Esophagus muscularis mucosa (tissue), 4 donors: ENCODE results near the gene SNRPD2. TPM values are rescaled to one million over a fixed set of nuclear protein-coding genes. Genes with fewer than 3 reads are reported as not detected.

Experiments
- DNase-seq: peaks from one replicate; pipeline ENCODE4 v3.0.0-alpha.2; 2017; ENCODE audit errors: extremely low spot score
- H3K27ac ChIP-seq, 4 donors: fragments of 200-600 bp; sonication (generic); replicated peaks in 1 of 4; 1 replicate in 3 of 4; 2 replicates in 1 of 4; pipeline ENCODE4 v1.5.1; 2016 to 2019; ENCODE audit warnings: mild to moderate bottlenecking in 1 of 4
- H3K27me3 ChIP-seq, 4 donors: fragments of 200-600 bp; sonication (generic); one replicate each; pipeline versions ENCODE4 v1.5.1 to v1.6.0; 2016 to 2019
- H3K36me3 ChIP-seq, 4 donors: fragments of 200-600 bp; sonication (generic); one replicate each; pipeline ENCODE4 v1.5.1; 2016 to 2019
- H3K4me1 ChIP-seq, 4 donors: fragments of 200-600 bp; sonication (generic); one replicate each; pipeline ENCODE4 v1.5.1; 2016 to 2019
- H3K4me3 ChIP-seq, 4 donors: fragments of 200-600 bp; sonication (generic); 1 replicate in 2 of 4; 2 replicates in 2 of 4; pipeline ENCODE4 v1.5.1; 2016 to 2019; ENCODE audit warnings: mild to moderate bottlenecking in 4 of 4, moderate library complexity in 1 of 4
- H3K9me3 ChIP-seq, 4 donors: fragments of 200-600 bp; sonication (generic); 1 replicate in 3 of 4; 2 replicates in 1 of 4; pipeline ENCODE4 v1.5.1; 2016 to 2019
- EP300 ChIP-seq: sonication (generic); formaldehyde crosslinking; IDR thresholded peaks from one replicate; pipeline ENCODE4 v1.6.1; 2017; ENCODE audit warnings: antibody characterized with exemption
- POLR2A ChIP-seq: fragments of 450-650 bp; IDR thresholded peaks from one replicate; pipeline ENCODE4 v1.6.1; 2017; ENCODE audit warnings: antibody characterized with exemption, moderate library complexity, mild to moderate bottlenecking, low read depth
- POLR2AphosphoS5 ChIP-seq, 2 donors: sonication (generic); formaldehyde crosslinking; IDR thresholded peaks; one replicate each; pipeline ENCODE4 v1.6.1; 2017; ENCODE audit warnings: antibody characterized with exemption in 2 of 2
- WGBS: methylation state at CpG from one replicate; pipeline ENCODE4 v1.1.5; 2018; 5-methylcytosine and 5-hydroxymethylcytosine counted together
- intact Hi-C: fragments of 100-400 bp; cut with DNase I; formaldehyde crosslinking; loops from one replicate; pipeline ENCODE4 v1.15.1; 2023
- total RNA-seq, 4 donors: library from RNA; depleted of rRNA; stranded (reverse); fragments of >200 nt; gene quantifications; one replicate each; pipeline versions ENCODE4 v1.1.0 to v1.2.1, GENCODE V29; 2016
- TF ChIP-seq, protein P1 (sequence below), 3 experiments: fragments of 200-600 bp in 2 of 3; fragments of 450-650 bp in 1 of 3; sonication (generic) in 2 of 3; IDR thresholded peaks; one replicate each; pipeline ENCODE4 v1.5.1; 2017 to 2019; ENCODE audit warnings: antibody characterized with exemption in 3 of 3, mild to moderate bottlenecking in 2 of 3, moderate library complexity in 1 of 3

SNRPD2 gene
- total RNA-seq, 4 donors from 2014 or later: 107 to 167 (median 139) TPM

DNA sequence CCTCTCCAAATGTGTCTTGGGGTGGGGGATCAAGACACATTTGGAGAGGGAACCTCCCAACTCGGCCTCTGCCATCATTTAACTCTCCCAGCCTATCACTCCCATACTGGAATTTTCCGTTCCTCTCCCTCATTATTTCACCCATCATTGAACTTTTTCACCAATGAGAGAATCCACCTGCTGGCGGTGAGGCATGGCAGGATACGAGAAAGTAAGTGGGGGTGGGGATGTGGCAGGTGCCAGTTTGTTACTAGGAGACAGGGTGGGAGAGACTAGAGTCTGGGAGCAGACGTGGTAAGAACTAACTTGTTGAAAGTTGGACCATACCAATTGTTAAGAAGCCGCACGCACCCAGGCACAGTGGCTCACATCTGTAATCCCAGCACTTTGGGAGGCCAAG, 16.8 kb downstream of the SNRPD2 start:
- Histone ChIP-seq H3K36me3 (no peaks in the 10 kb centered on the region), H3K27ac (no peak overlapping the region), H3K4me3 (no peak overlapping the region), H3K4me1 (peaks cover 13 to 33% (median 27%) of the 10 kb centered on the region in 4 donors), H3K27me3 (peaks cover 12 to 99% (median 54%) of the 10 kb centered on the region in 4 donors), H3K9me3 (no peaks in the 10 kb centered on the region)
- TF ChIP-seq POLR2AphosphoS5 (IDR thresholded peaks at IDR 0.05) (no peak), POLR2A (no peak), EP300 (no peak)
- TF ChIP-seq, protein P1, sequence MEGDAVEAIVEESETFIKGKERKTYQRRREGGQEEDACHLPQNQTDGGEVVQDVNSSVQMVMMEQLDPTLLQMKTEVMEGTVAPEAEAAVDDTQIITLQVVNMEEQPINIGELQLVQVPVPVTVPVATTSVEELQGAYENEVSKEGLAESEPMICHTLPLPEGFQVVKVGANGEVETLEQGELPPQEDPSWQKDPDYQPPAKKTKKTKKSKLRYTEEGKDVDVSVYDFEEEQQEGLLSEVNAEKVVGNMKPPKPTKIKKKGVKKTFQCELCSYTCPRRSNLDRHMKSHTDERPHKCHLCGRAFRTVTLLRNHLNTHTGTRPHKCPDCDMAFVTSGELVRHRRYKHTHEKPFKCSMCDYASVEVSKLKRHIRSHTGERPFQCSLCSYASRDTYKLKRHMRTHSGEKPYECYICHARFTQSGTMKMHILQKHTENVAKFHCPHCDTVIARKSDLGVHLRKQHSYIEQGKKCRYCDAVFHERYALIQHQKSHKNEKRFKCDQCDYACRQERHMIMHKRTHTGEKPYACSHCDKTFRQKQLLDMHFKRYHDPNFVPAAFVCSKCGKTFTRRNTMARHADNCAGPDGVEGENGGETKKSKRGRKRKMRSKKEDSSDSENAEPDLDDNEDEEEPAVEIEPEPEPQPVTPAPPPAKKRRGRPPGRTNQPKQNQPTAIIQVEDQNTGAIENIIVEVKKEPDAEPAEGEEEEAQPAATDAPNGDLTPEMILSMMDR (IDR thresholded peaks at IDR 0.05): no peak
- intact Hi-C loops: no loop called here
- no peak for DNase-seq
- 62% methylated on average over 7 of the region's 7 CpGs for WGBS

DNA sequence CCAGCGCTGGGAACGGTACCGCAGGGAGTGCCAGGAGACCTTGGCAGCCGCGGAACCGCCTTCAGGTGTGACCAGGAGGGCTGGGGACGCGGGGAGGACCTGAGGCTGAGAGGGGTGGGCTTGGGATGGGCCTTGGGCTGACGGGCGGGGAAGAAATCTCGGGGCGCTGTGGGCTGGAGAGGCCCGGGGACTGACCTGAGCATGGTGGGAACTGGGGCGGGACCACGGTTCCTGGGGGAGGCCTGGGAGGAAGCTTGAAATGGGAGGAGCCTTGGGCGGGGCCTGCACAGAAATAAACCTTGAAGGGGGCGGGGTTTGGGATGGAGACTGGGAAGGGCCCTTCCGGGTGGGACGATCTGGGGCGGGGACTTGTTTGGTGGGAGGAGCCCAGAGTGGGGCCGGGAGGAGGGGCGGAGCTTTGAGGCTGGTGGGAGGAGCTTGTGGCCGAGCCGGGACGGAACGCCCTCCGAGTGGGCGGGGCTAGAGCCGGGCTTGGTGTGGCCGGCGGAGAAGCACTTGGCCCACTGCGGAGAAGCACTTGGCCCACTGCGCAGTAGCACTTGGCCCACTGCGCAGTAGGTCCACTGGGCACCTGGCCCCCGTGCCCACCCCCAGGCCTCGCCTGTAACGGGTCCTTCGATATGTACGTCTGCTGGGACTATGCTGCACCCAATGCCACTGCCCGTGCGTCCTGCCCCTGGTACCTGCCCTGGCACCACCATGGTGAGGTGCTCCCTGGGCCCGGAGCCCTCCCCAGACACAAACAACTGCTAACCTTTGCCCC, 20.9 kb downstream of the SNRPD2 start:
- intact Hi-C loops: no loop called here
- peak overlapping the region in 2 of 4 donors; percentile 2 to 12 for H3K4me3 ChIP-seq
- no peak overlapping the region for H3K27ac ChIP-seq
- H3K27me3 ChIP-seq: peaks cover 6 to 100% (median 53%) of the 10 kb centered on the region in 4 donors
- TF ChIP-seq, protein P1 (IDR thresholded peaks at IDR 0.05): no peak
- no peak for TF ChIP-seq POLR2AphosphoS5 (IDR thresholded peaks at IDR 0.05)
- TF ChIP-seq EP300: no peak
- no peak for TF ChIP-seq POLR2A
- H3K4me1 ChIP-seq: peaks cover 22 to 40% (median 32%) of the 10 kb centered on the region in 4 donors
- 13% methylated on average over 24 of the region's 42 CpGs for WGBS
- no peaks in the 10 kb centered on the region for H3K36me3 ChIP-seq
- H3K9me3 ChIP-seq: no peaks in the 10 kb centered on the region
- no peak for DNase-seq

DNA sequence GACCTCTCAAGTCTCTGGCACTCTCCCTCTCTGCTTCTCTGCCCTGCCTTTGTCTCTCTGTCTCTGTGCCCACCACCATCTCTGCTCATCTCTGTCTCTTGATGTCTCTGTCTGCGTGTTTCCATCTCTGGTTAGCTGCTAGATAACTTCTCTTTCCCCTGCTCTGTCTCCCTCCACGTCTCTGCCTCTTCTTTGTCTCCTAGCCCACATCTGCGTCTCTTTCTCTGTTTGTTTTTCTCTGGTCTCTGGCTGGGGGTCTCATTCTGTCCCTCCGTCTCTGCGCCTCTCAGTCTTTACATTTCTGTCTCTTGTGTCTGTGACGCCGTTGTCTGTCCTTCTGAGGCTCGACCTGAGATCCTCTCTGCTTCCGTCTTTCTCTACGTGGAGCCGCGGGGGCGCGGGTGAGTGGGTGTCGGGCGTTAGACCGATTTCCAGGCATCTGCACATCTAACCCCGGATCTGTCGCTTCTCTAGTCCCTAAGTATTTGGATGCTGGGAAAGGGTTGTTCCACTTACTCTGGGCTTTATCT, 23.3 kb downstream of the SNRPD2 start:
- Histone ChIP-seq H3K4me3 (peak overlapping the region; percentile 33 to 49 (median 36)), H3K4me1 (peaks cover 22 to 40% (median 32%) of the 10 kb centered on the region in 4 donors), H3K36me3 (no peaks in the 10 kb centered on the region), H3K9me3 (no peaks in the 10 kb centered on the region), H3K27ac (no peak overlapping the region), H3K27me3 (peaks cover 6 to 100% (median 54%) of the 10 kb centered on the region in 4 donors)
- TF ChIP-seq POLR2A: no peak
- TF ChIP-seq, protein P1 (IDR thresholded peaks at IDR 0.05): no peak
- TF ChIP-seq EP300: no peak
- TF ChIP-seq POLR2AphosphoS5 (IDR thresholded peaks at IDR 0.05): no peak
- 2% methylated on average over 19 of the region's 19 CpGs for WGBS
- intact Hi-C loops: no loop called here
- no peak for DNase-seq

DNA sequence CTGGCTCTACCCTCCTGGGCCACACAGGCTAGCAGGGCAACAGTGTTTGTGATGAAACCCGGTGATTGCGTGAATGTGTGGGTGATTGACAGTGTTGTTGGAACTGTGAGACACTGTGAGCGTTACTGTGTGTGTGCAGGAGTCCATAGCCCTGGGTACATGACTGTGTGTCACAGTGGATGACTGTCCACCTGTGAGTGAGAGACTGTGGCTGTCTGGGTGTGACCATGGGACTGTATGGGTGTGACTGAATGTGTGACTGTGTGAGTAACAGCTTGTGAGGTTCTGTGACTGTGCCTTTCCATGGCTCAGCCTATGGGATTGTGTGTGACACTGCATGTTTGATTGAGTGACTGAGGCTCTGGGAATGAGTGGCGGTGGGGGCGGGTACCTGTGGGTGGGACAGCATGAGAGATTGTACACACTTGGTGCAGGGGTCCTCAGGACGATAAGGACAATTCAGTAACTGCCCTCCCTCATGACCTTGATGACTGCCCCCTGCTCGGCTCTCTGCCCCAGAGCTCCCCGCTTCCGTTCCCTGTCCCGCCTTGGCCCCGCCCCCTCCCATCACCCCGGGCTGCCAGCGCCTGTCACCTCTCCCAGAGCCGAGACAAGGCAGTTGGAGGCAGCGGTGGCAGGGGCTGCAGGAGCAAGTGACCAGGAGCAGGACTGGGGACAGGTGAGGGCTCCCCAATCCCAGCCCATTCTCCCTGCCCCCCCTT, 24.0 kb downstream of the SNRPD2 start, which contains the start of gene GIPR:
Gene GIPR (plus strand): TSS at position 602 of the 722 bp plus-strand sequence. CDS start 1,300 bp downstream, outside the sequence.
- Histone ChIP-seq H3K27me3 (peaks cover 6 to 100% (median 53%) of the 10 kb centered on the region in 4 donors), H3K27ac (no peak within 1 kb of the TSS), H3K36me3 (no peaks in the 10 kb centered on the region), H3K4me1 (peaks cover 22 to 40% (median 32%) of the 10 kb centered on the region in 4 donors), H3K4me3 (peak within 1 kb of the TSS; percentile 33 to 49 (median 36)), H3K9me3 (no peaks in the 10 kb centered on the region)
- TF ChIP-seq POLR2AphosphoS5 (IDR thresholded peaks at IDR 0.05) (no peak), POLR2A (no peak), EP300 (no peak)
- TF ChIP-seq, protein P1 (IDR thresholded peaks at IDR 0.05): no peak
- WGBS: 27% methylated on average over 6 of the region's 15 CpGs
- intact Hi-C loops: no loop called here
- DNase-seq: no peak
